Cardiac atrium fibroblast (primary cell): Measurements from ENCODE around the gene TAS2R10. TPM values are rescaled to one million over a fixed set of nuclear protein-coding genes. Genes with fewer than 3 reads are reported as not detected.

ENCODE experiments used
- total RNA-seq: library from RNA; depleted of rRNA; stranded (reverse); fragments of >200 nt; gene quantifications from 2 replicates; pipeline ENCODE4 v1.2.3, GENCODE V29; 2015

TAS2R10 gene
- total RNA-seq: 0.36 TPM in 1 of 2 replicates, not detected in the other

GRCh38 chr12:10826258-10826657 is at the start of gene TAS2R10:
Gene TAS2R10 (minus strand): TSS chr12:10826358. CDS start chr12:10826269, 89 bp downstream.

GRCh38 chr12:10849425-10849878 is 23.3 kb upstream of the TAS2R10 start, which contains the start of gene PRR4:
Gene PRR4 (minus strand): TSS chr12:10849475. CDS start chr12:10849437, 38 bp downstream.

GRCh38 chr12:10810068-10810467 is 16.1 kb downstream of the TAS2R10 start, which contains the start of gene TAS2R9:
Gene TAS2R9 (minus strand): TSS chr12:10810168. CDS start chr12:10810075, 93 bp downstream.

GRCh38 chr12:10807186-10807585 is 19.0 kb downstream of the TAS2R10 start, which contains the start of gene TAS2R8:
Gene TAS2R8 (minus strand): TSS chr12:10807286. CDS start chr12:10806980, 306 bp downstream.

GRCh38 chr12:10802587-10802986 is 23.6 kb downstream of the TAS2R10 start, which contains the start of gene TAS2R7:
Gene TAS2R7 (minus strand): TSS chr12:10802627. CDS start chr12:10802570, 57 bp downstream.

Other genes starting within 250 kb of the TAS2R10 start
- gene MAGOHB, start 212.7 kb downstream of the TAS2R10 start, total RNA-seq: 20.9 and 22.6 TPM in 2 replicates
- gene STYK1, start 152.3 kb downstream of the TAS2R10 start, total RNA-seq: not detected in 2 replicates
- 174 and 185 TPM in 2 replicates for gene YBX3, start 103.0 kb downstream of the TAS2R10 start, total RNA-seq
- gene TAS2R7, start 23.7 kb downstream of the TAS2R10 start, total RNA-seq: not detected in 2 replicates
- gene TAS2R8, start 19.1 kb downstream of the TAS2R10 start, total RNA-seq: not detected in 2 replicates
- not detected in 2 replicates for gene TAS2R9, start 16.2 kb downstream of the TAS2R10 start, total RNA-seq
- gene PRR4, start 23.1 kb upstream of the TAS2R10 start, total RNA-seq: not detected in 2 replicates
- 2.1 and 2.9 TPM in 2 replicates for gene PRH1, start 57.9 kb upstream of the TAS2R10 start, total RNA-seq
- gene TAS2R13, start 83.2 kb upstream of the TAS2R10 start, total RNA-seq: not detected in 2 replicates
- not detected in 2 replicates for gene PRH2, start 102.9 kb upstream of the TAS2R10 start, total RNA-seq
- 0.54 and 1.8 TPM in 2 replicates for gene TAS2R14, start 112.9 kb upstream of the TAS2R10 start, total RNA-seq
- 0.49 TPM in 1 of 2 replicates, not detected in the other for gene TAS2R50, start 160.6 kb upstream of the TAS2R10 start, total RNA-seq
- 0.18 and 0.32 TPM in 2 replicates for gene TAS2R20, start 171.9 kb upstream of the TAS2R10 start, total RNA-seq
- gene TAS2R19, start 196.3 kb upstream of the TAS2R10 start, total RNA-seq: 0.49 TPM in 1 of 2 replicates, not detected in the other
- 0.54 and 0.81 TPM in 2 replicates for gene TAS2R31, start 205.0 kb upstream of the TAS2R10 start, total RNA-seq
- 0.72 TPM in 1 of 2 replicates, not detected in the other for gene TAS2R46, start 235.9 kb upstream of the TAS2R10 start, total RNA-seq